Measurements from ENCODE around the gene PRR36. TPM values are rescaled to one million over a fixed set of nuclear protein-coding genes. Genes with fewer than 3 reads are reported as not detected.

The PRR36 gene
- total RNA-seq, 4 donors from 2014 or later: 0.35 to 0.85 TPM; not detected in 2

- TF ChIP-seq CTCF (IDR thresholded peaks at IDR 0.05) (no peak), POLR2A (IDR thresholded peaks at IDR 0.05) (no peak)
Observed at GRCh38 chr19:7879836-7880235, 5.6 kb upstream of the PRR36 start.

GRCh38 chr19:7879111-7879807 is 5.1 kb upstream of the PRR36 start:
- intact Hi-C loops (cut with DNase I; ENCODE audit: low total_unique reads): no loop called here

More at GRCh38 chr19:7879836-7880235, 5.6 kb upstream of the PRR36 start:
- Histone ChIP-seq H3K27me3 (no peaks in the 10 kb centered on the region), H3K9me3 (no peaks in the 10 kb centered on the region), H3K4me3 (no peak overlapping the region), H3K27ac (no peak overlapping the region), H3K36me3 (no peaks in the 10 kb centered on the region), H3K4me1 (no peaks in the 10 kb centered on the region)
- no peak for DNase-seq
- intact Hi-C loops (cut with DNase I; ENCODE audit: low total_unique reads): no loop called here

GRCh38 chr19:7877249-7877836 is 3.2 kb upstream of the PRR36 start:
- DNase-seq: no peak
- TF ChIP-seq POLR2A (IDR thresholded peaks at IDR 0.05) (no peak), CTCF (IDR thresholded peaks at IDR 0.05) (no peak)
- intact Hi-C loops (cut with DNase I; ENCODE audit: low total_unique reads): no loop called here
- no peak overlapping the region for H3K27ac ChIP-seq
- H3K9me3 ChIP-seq: no peaks in the 10 kb centered on the region
- H3K4me3 ChIP-seq: no peak overlapping the region
- no peaks in the 10 kb centered on the region for H3K36me3 ChIP-seq
- H3K27me3 ChIP-seq: peaks cover 9 to 18% of the 10 kb centered on the region in 2 donors
- H3K4me1 ChIP-seq: peaks cover 0 to 9% of the 10 kb centered on the region in 2 donors

More at GRCh38 chr19:7879111-7879807, 5.1 kb upstream of the PRR36 start:
- Histone ChIP-seq H3K36me3 (no peaks in the 10 kb centered on the region), H3K9me3 (no peaks in the 10 kb centered on the region), H3K27me3 (peaks cover 3 to 4% of the 10 kb centered on the region in 2 donors), H3K27ac (no peak overlapping the region), H3K4me3 (no peak overlapping the region), H3K4me1 (peaks cover 0 to 3% of the 10 kb centered on the region in 2 donors)
- TF ChIP-seq CTCF (IDR thresholded peaks at IDR 0.05) (no peak), POLR2A (IDR thresholded peaks at IDR 0.05) (no peak)
- no peak for DNase-seq

- Histone ChIP-seq H3K4me1 (peaks cover 0 to 11% of the 10 kb centered on the region in 2 donors), H3K36me3 (no peaks in the 10 kb centered on the region), H3K27ac (no peak overlapping the region), H3K9me3 (no peaks in the 10 kb centered on the region), H3K4me3 (no peak overlapping the region), H3K27me3 (peaks cover 9 to 19% of the 10 kb centered on the region in 2 donors)
- TF ChIP-seq CTCF (IDR thresholded peaks at IDR 0.05) (no peak), POLR2A (IDR thresholded peaks at IDR 0.05) (no peak)
- no peak for DNase-seq
- intact Hi-C loops (cut with DNase I; ENCODE audit: low total_unique reads): no loop called here
Observed at GRCh38 chr19:7874897-7875273, 695 bp upstream of the PRR36 start.

GRCh38 chr19:7873304-7874075 is 700 bp downstream of the PRR36 start:
- intact Hi-C loops (cut with DNase I; ENCODE audit: low total_unique reads): no loop called here
- Histone ChIP-seq H3K36me3 (no peaks in the 10 kb centered on the region), H3K9me3 (no peaks in the 10 kb centered on the region), H3K27me3 (peaks cover 9 to 19% of the 10 kb centered on the region in 2 donors), H3K4me3 (no peak overlapping the region), H3K27ac (no peak overlapping the region), H3K4me1 (peaks cover 0 to 24% of the 10 kb centered on the region in 2 donors)
- TF ChIP-seq POLR2A (IDR thresholded peaks at IDR 0.05): no peak
- TF ChIP-seq CTCF (IDR thresholded peaks at IDR 0.05): no peak
- no peak for DNase-seq

All from uterus (tissue), 4 donors.